ENCODE measurements around the gene ZNF701.
"Not testable (repeated sequence)": the region's sequence is repeated elsewhere in the genome, so short reads cannot be mapped to it uniquely, and the experiment has no call there.

Gene ZNF701

DNA sequence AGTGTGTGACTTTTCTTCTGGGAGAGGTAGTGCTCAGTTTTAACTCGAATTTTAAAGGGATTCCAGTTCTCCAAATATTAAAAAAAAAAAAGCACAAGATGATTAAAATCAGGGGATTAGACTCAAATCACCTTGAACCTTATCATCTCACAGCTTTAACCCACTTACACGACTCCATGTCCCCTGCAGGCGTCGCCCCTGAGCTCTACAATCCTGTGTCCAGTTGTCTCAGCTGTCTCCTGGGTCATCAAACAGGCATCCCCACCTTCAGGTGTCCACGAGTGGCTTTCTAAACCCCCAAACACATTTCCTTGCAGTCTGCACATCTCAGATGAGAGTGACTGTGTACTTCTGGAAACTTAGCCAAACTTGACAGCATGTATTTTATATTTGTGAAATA is 28.5 kb upstream of the ZNF701 start:
- peaks cover 12% of the 10 kb centered on the region for H3K36me3 ChIP-seq (ENCODE audit: control insufficient read depth, insufficient read depth, low read length)
- no peak overlapping the region for H3K9ac ChIP-seq (ENCODE audit: low read length)
- no peaks in the 10 kb centered on the region for H3K4me1 ChIP-seq (ENCODE audit: control insufficient read depth, insufficient read depth, low read length)
- H3K4me3 ChIP-seq (ENCODE audit: low read length) = no peak overlapping the region
- H3K27me3 ChIP-seq (ENCODE audit: control insufficient read depth, insufficient read depth, low read length) = no peaks in the 10 kb centered on the region
- H3K27ac ChIP-seq (ENCODE audit: low read depth, low read length) = no peak overlapping the region

DNA sequence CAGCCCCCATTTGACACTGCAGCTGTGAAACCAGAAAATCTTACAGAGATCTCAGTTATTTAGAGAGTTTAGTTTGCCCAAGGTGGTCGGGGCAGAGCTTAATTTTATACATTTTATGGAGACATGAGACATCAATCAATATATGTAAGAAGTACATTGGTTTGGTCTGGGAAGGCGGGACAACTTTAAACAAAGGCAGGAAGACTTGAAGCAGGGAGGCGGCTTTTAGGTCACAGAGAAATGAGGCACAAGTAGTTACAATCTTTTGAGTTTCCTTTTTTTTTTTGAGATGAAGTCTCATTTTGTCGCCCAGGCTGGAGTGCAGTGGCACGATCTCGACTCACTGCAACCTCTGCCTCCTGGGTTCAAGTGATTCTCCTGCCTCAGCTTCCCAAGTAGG is 27.5 kb upstream of the ZNF701 start:
- H3K36me3 ChIP-seq (ENCODE audit: control insufficient read depth, insufficient read depth, low read length) = peaks cover 15% of the 10 kb centered on the region
- not testable (repeated sequence) for H3K9ac ChIP-seq (ENCODE audit: low read length); H3K27me3 ChIP-seq (ENCODE audit: control insufficient read depth, insufficient read depth, low read length); H3K27ac ChIP-seq (ENCODE audit: low read depth, low read length); H3K4me1 ChIP-seq (ENCODE audit: control insufficient read depth, insufficient read depth, low read length); H3K4me3 ChIP-seq (ENCODE audit: low read length)

DNA sequence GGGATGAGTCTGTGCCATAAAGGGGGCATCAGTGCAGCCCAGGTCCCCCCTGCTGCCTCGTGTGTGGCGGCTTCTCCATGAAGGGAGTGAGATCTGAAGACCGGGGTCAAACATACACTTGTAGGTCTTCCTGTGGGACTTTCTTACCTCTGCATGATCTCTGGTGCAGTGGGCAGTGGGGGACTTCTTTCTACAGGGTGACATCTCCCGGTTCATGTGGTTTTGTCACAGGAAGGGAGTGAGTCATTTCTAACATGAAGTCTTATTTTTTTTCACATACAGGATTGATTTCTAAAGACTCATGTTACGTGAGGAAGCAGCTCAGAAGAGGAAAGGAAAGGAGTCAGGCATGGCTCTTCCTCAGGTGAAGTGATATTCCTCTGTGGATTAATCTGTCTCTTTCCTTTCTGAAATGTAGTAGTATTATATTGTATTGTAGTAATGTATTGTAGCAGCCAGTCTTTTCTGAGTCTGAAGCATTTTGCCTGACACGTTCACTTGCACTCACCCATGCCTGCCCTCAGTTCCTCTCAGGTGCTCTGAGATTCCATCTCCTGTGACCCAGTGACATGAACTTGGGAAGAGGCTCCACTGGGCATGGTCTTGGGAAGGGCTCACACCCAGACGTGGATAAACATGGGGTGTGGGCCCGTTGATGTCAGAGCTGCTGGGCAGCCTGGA is 27.0 kb upstream of the ZNF701 start:
- Histone ChIP-seq H3K27ac (ENCODE audit: low read depth, low read length) (no peak overlapping the region), H3K27me3 (ENCODE audit: control insufficient read depth, insufficient read depth, low read length) (no peaks in the 10 kb centered on the region), H3K4me1 (ENCODE audit: control insufficient read depth, insufficient read depth, low read length) (no peaks in the 10 kb centered on the region), H3K4me3 (ENCODE audit: low read length) (no peak overlapping the region), H3K36me3 (ENCODE audit: control insufficient read depth, insufficient read depth, low read length) (peaks cover 15% of the 10 kb centered on the region), H3K9ac (ENCODE audit: low read length) (no peak overlapping the region)

DNA sequence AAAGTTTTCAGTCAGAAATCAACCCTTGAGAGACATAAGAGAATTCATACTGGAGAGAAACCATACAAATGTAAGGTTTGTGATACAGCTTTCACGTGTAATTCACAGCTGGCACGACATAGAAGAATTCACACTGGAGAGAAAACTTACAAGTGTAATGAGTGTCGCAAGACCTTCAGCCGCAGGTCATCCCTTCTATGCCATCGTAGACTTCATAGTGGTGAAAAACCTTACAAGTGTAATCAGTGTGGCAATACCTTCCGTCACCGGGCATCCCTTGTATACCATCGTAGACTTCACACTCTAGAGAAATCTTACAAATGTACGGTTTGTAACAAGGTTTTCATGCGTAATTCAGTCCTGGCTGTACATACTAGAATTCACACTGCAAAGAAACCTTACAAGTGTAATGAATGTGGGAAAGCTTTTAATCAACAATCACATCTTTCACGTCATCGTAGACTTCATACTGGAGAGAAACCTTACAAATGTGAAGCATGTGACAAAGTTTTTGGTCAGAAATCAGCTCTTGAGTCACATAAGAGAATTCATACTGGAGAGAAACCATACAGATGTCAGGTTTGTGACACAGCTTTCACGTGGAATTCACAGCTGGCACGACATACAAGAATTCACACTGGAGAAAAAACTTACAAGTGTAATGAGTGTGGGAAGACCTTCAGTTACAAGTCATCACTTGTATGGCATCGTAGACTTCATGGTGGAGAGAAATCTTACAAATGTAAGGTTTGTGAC is 15.7 kb upstream of the ZNF701 start:
- Histone ChIP-seq H3K4me3 (ENCODE audit: low read length) (peak overlapping the region; percentile 39), H3K36me3 (ENCODE audit: control insufficient read depth, insufficient read depth, low read length) (peaks cover 24% of the 10 kb centered on the region), H3K27me3 (ENCODE audit: control insufficient read depth, insufficient read depth, low read length) (no peaks in the 10 kb centered on the region), H3K4me1 (ENCODE audit: control insufficient read depth, insufficient read depth, low read length) (no peaks in the 10 kb centered on the region), H3K27ac (ENCODE audit: low read depth, low read length) (no peak overlapping the region), H3K9ac (ENCODE audit: low read length) (no peak overlapping the region)

DNA sequence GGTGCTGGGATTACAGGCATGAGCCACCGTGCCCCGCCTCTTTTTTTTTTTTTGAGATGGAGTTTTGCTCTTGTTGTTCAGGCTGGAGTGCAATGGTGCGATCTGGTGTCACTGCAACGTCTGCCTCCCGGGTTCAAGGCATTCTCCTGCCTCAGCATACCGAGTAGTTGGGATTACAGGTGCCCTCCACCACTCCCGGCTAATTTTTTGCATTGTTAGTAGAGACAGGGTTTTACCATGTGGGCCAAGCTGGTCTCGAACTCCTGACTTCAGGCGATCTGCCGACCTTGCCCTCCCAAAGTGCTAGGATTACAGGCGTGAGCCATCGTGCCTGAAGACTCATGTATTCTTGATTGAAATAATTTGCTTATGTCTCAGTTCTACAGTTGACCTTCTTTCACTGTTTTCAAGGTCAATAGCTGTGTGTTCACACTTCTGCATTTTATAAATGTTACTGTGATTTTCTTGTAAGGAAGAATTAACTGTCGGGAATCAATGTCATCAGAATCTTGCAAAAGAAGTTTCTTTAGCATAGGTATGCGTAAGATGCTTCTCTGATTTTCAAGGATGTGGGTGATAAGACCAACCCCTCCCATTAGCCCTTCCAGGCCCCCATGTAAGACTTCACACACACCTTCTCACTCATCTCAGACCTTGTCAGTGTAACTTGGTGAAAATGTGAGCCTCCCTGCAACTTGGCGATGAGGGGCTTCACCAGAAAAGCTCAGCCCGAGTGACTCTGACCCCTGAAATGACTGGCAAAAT is 12.7 kb upstream of the ZNF701 start:
- Histone ChIP-seq H3K27ac (ENCODE audit: low read depth, low read length) (no peak overlapping the region), H3K9ac (ENCODE audit: low read length) (no peak overlapping the region), H3K4me3 (ENCODE audit: low read length) (no peak overlapping the region), H3K27me3 (ENCODE audit: control insufficient read depth, insufficient read depth, low read length) (no peaks in the 10 kb centered on the region), H3K36me3 (ENCODE audit: control insufficient read depth, insufficient read depth, low read length) (peaks cover 23% of the 10 kb centered on the region), H3K4me1 (ENCODE audit: control insufficient read depth, insufficient read depth, low read length) (no peaks in the 10 kb centered on the region)

DNA sequence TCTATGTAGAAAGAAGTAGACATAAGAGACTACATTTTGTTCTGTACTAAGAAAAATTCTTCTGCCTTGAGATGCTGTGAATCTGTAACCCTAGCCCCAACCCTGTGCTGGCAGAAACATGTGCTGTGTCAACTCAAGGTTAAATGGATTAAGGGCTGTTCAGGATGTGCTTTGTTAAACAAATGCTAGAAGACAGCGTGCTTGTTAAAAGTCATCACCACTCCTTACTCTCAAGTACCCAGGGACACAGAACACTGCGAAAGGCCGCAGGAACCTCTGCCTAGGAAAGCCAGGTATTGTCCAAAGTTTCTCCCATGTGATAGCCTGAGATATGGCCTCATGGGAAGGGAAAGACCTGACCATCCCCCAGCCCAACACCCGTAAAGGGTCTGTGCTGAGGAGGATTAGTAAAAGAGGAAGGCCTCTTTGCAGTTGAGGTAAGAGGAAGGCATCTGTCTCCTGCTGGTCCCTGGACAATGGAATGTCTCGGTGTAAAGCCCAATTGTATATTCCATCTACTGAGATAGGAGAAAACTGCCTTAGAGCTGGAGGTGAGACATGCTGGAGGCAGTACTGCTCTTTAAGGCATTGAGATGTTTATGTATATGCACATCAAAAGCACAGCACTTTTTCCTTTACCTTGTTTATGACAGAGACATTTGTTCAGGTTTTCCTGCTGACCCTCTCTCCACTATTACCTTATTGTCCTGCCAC is 11.2 kb upstream of the ZNF701 start:
- H3K27ac ChIP-seq (ENCODE audit: low read depth, low read length); H3K9ac ChIP-seq (ENCODE audit: low read length); H3K4me1 ChIP-seq (ENCODE audit: control insufficient read depth, insufficient read depth, low read length); H3K27me3 ChIP-seq (ENCODE audit: control insufficient read depth, insufficient read depth, low read length); H3K4me3 ChIP-seq (ENCODE audit: low read length): not testable (repeated sequence)
- H3K36me3 ChIP-seq (ENCODE audit: control insufficient read depth, insufficient read depth, low read length) = peaks cover 15% of the 10 kb centered on the region

DNA sequence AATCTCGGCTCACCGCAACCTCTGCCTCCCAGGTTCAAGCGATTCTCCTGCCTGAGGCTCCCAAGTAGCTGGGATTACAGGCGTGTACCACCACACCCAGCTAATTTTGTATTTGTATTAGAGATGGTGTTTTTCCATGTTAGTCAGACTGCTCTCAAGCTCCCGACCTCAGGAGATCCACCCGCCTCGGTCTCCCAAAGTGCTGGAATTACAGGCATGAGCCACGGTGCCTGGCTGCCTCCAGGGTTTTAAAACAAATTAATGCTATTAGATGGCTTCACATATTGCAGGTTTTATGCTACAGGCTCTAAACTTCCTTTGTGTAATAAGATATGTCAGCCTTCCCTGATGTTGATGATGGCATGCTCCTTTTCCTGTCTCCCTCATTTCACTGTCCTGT is 8.5 kb upstream of the ZNF701 start:
- H3K27ac ChIP-seq (ENCODE audit: low read depth, low read length); H3K27me3 ChIP-seq (ENCODE audit: control insufficient read depth, insufficient read depth, low read length); H3K4me3 ChIP-seq (ENCODE audit: low read length); H3K9ac ChIP-seq (ENCODE audit: low read length); H3K4me1 ChIP-seq (ENCODE audit: control insufficient read depth, insufficient read depth, low read length); H3K36me3 ChIP-seq (ENCODE audit: control insufficient read depth, insufficient read depth, low read length): not testable (repeated sequence)

DNA sequence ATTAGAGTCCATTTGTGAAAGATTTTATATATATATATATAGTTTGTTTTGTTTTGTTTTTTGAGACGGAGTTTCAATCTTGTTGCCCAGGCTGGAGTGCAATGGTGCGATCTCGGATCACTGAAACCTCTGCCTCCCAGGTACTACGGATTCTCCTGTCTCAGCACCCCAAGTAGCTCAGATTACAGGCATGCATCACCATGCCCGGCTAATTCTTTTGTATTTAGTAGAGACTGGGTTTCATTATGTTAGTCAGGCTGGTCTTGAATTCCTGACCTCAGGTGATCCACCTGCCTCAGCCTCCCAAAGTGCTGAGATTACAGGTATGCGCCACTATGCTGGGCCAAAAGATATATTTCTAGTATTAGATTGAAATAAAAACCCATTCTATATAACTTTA is 4.0 kb upstream of the ZNF701 start:
- Histone ChIP-seq H3K27me3 (ENCODE audit: control insufficient read depth, insufficient read depth, low read length) (no peaks in the 10 kb centered on the region), H3K36me3 (ENCODE audit: control insufficient read depth, insufficient read depth, low read length) (peaks cover 6% of the 10 kb centered on the region), H3K9ac (ENCODE audit: low read length) (no peak overlapping the region), H3K4me1 (ENCODE audit: control insufficient read depth, insufficient read depth, low read length) (no peaks in the 10 kb centered on the region), H3K27ac (ENCODE audit: low read depth, low read length) (no peak overlapping the region), H3K4me3 (ENCODE audit: low read length) (no peak overlapping the region)

DNA sequence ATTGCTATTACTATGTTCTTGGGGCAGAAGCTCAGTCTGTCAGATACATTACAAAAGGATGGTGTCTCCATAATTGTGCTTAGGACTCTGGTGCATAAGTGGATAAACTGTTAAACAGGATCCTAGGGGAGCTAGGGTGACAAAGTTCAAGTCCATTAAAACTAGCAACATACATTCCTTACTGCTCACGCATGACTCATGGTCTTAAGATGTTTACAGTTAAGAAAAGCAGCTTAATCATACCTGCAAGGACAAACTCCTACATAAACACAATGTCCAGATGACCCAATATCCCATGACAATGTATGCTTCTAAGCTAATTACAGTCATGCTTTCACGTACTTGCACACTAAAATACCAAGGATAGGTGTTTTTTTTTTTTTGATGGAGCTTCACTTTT is 3.5 kb upstream of the ZNF701 start:
- H3K9ac ChIP-seq (ENCODE audit: low read length) = no peak overlapping the region
- no peaks in the 10 kb centered on the region for H3K27me3 ChIP-seq (ENCODE audit: control insufficient read depth, insufficient read depth, low read length)
- peaks cover 6% of the 10 kb centered on the region for H3K36me3 ChIP-seq (ENCODE audit: control insufficient read depth, insufficient read depth, low read length)
- no peak overlapping the region for H3K27ac ChIP-seq (ENCODE audit: low read depth, low read length)
- no peaks in the 10 kb centered on the region for H3K4me1 ChIP-seq (ENCODE audit: control insufficient read depth, insufficient read depth, low read length)
- H3K4me3 ChIP-seq (ENCODE audit: low read length) = no peak overlapping the region

DNA sequence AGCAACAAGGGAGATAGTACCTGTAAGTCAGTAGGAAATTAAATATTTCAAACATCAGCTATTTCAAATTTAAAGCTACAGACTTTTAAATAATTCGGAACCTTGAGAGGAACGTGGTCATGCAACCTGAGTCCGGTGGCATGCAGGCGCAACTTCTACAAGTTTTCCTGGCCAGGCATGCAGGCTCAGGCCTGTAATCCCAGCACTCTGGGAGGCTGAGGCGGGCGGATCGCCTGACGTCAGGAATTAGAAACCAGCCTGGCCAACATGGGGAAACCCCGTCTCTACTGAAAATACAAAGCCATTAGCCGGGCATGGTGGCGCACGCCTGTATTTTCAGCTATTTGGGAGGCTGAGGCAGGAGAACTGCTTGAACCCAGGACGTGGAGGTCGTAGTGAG is 2.2 kb upstream of the ZNF701 start:
- Histone ChIP-seq H3K36me3 (ENCODE audit: control insufficient read depth, insufficient read depth, low read length) (peaks cover 4% of the 10 kb centered on the region), H3K4me1 (ENCODE audit: control insufficient read depth, insufficient read depth, low read length) (no peaks in the 10 kb centered on the region)

DNA sequence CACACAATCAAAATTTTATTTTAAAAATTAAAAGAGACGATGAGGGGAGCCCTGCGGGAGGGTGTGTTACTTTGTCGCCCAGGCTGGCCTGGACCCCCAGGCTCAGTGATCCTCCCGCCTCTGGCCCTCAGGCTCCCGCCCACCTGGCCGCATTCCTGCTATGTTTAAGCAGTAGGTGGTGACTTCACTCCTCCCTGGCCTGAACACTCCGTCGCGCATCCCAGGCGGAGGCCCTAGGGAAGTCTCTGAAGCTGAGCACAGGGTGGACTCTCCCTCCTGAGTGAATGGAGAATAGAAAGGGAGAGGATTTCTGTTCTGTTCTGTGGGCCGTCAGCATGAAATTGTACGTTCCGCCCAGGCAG is 468 bp upstream of the ZNF701 start:
- Histone ChIP-seq H3K36me3 (ENCODE audit: control insufficient read depth, insufficient read depth, low read length) (peaks cover 13% of the 10 kb centered on the region), H3K4me3 (ENCODE audit: low read length) (peak overlapping the region; percentile 73), H3K27ac (ENCODE audit: low read depth, low read length) (peak overlapping the region; percentile 66)
- H3K4me1 ChIP-seq (ENCODE audit: control insufficient read depth, insufficient read depth, low read length); H3K27me3 ChIP-seq (ENCODE audit: control insufficient read depth, insufficient read depth, low read length); H3K9ac ChIP-seq (ENCODE audit: low read length): not testable (repeated sequence)

More for the DNA sequence above, 2.2 kb upstream of the ZNF701 start:
- no peak overlapping the region for H3K4me3 ChIP-seq (ENCODE audit: low read length)
- H3K27ac ChIP-seq (ENCODE audit: low read depth, low read length) = no peak overlapping the region
- no peaks in the 10 kb centered on the region for H3K27me3 ChIP-seq (ENCODE audit: control insufficient read depth, insufficient read depth, low read length)
- H3K9ac ChIP-seq (ENCODE audit: low read length) = no peak overlapping the region

DNA sequence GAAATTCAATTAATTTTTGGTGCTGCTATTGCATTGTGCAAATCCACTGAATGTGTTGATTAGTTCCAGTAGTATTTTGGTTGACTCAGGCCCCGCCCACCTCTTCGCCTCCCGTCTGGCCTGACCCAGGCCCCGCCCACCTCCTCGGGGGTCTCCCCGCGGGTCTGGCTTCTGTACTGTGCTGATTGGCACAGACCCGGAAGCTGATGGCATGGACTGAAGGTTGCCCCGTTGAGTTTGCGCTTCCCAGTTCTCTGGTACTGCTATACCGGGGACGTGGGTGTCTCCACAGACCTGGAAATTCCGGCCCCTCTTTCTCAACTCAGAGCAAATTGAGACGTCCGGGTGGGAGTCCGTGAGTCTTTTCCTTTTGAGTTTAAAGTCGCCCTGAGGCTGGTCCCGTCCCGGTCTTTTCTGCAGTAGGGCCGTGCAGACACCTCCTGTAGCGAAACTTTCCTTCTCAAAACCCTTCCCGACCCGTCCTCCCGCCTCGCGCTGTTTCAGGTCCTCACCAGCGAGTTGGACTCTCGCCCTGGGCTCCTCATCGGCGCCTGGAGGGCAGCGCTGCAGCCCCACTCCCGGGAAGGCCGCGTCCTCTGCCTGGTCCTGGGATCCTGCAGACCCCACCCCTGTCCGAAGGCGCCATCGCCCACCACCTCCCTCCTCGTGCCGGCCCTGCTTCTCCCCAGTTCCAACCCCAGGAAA is 14.8 kb downstream of the ZNF701 start:
- Histone ChIP-seq H3K27me3 (ENCODE audit: control insufficient read depth, insufficient read depth, low read length) (no peaks in the 10 kb centered on the region), H3K36me3 (ENCODE audit: control insufficient read depth, insufficient read depth, low read length) (peaks cover 12% of the 10 kb centered on the region), H3K4me3 (ENCODE audit: low read length) (no peak overlapping the region), H3K4me1 (ENCODE audit: control insufficient read depth, insufficient read depth, low read length) (no peaks in the 10 kb centered on the region), H3K27ac (ENCODE audit: low read depth, low read length) (no peak overlapping the region), H3K9ac (ENCODE audit: low read length) (no peak overlapping the region)

Data from rectal smooth muscle tissue (tissue), 1 donor.